HG03521 (cell line): Measurements from ENCODE around the gene FAM162B.
"Not testable (repeated sequence)": the region's sequence is repeated elsewhere in the genome, so short reads cannot be mapped to it uniquely, and the experiment has no call there.

Experiments used
- ATAC-seq: cut with Tn5 transposase; IDR thresholded peaks from one replicate; pipeline ENCODE4 v1.9.1; 2021; ENCODE audit warnings: mild to moderate bottlenecking, moderate library complexity; ENCODE audit not compliant: unreplicated experiment

Gene FAM162B

GRCh38 chr6:116764961-116765841, at the start of gene FAM162B:
Gene FAM162B, minus strand, starts transcription at chr6:116765719. Its CDS starts 143 bp downstream, at chr6:116765576.
- ATAC-seq, result peak; percentile 40

GRCh38 chr6:116812051-116812650, 46.6 kb upstream of the FAM162B start:
- ATAC-seq, result no peak

DNA sequence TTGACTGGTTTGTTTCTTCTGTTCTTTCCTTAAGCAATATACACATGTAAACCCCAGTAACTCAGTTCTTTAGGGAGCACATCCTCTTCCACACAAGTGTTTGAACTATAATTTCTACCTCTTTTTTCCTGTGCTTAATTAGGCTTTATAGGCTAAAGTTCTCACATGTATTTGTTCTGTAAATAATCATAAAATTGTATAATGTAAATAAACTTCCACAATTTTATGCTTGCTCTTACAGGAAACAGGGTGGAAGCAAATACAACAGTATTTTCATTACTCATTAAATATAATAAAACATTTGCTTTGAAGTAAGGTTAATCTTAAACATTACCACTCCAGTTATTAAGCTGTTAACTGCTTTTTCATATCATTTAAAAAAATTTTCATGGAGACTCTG, 36.5 kb upstream of the FAM162B start:
- ATAC-seq, result no peak

DNA sequence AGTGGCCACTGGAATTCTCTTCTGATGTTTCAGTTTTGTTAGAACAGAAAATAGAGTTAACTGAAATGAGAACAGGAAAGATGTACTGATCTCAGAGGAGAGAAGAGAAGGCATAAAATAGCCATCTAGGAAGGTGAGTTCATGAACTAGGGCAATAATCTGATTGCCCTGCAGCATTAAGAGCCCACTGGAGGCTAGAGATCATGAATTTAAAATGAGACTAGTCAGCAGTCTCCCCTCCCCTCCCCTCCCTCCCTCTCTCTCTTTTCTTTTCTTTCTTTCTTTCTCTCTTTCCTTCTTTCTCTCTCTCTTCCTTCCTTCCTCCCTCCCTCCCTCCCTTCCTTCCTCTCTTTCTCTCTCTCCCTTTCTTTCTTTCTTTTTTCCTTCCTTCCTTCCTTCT, 34.4 kb upstream of the FAM162B start:
- no peak for ATAC-seq

- ATAC-seq, result no peak
Observed at GRCh38 chr6:116797585-116797984, 32.1 kb upstream of the FAM162B start.

DNA sequence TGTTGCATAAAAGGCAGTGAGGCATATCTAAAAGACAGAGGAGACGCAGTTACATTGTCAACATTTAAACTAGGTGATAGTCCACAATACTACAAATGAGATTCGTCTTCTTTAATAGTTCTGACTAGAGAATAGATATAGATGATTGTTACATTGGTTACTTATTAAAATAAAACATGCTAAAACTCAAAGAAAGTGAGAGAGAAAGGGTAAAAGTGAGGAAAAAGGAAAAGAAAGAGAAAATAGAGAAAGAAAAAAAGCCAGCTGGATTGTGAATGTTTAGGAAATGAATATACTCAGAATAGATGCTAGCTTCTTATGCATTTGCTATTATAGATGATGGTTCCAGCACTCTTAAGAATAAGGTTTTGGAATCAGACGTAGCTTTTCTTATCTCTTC, 27.7 kb upstream of the FAM162B start:
- ATAC-seq, result no peak

DNA sequence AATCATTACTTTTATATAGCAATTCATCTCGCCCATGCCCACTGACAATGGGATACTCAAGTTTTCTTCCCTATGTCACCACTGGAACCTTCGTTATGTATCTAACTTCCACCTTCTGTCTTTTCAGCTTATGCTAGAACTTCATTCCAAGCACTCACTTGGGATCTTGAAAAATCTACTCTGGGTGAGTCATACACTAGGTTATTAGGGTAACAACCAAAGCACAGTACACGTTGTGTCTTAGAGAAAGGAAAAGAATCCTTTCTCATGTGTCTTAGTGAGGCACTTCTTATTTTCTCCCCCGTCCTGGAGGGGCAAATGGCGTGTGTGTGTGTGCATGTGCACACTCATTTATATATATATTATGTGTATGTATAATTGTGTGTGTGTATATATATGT, 18.3 kb upstream of the FAM162B start:
- no peak for ATAC-seq

GRCh38 chr6:116779573-116780164, 14.2 kb upstream of the FAM162B start:
- ATAC-seq, result no peak

DNA sequence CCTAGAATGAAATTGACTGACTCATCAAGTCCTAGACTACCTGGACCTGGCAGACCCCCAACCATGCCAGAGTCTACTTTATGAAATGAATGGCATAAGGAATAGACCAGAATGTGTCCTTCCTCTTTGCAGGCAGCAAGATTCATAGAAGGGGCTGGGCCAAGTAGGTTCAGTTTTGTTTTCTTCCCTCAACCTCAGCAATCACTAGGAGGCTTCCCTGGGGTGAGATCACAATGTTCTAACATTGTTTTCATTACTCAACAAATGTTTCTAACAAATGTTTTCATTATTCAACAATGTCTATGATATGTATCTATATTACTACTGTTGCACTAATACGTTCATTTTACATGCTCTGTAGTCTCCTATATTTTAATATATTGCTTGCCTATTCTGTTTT, 8.4 kb upstream of the FAM162B start:
- ATAC-seq, result no peak

DNA sequence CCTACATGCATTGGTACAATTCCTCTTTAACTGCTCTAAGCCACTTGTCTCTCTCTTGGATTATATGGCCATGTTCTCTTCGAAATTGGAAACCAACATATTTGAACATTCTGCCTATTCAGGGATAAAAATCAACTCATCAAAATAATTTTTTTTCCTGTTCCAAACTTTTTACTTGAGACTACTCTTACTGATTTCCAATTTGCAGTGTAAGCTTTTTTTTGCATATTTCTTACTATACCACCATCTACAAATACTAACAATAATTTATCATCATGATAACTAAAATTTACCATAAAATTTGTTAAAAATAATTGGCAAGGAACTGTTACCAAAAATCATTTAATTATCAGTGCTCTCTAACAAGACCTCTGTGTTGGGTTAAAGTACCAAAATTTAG, 6.9 kb upstream of the FAM162B start:
- no peak for ATAC-seq

DNA sequence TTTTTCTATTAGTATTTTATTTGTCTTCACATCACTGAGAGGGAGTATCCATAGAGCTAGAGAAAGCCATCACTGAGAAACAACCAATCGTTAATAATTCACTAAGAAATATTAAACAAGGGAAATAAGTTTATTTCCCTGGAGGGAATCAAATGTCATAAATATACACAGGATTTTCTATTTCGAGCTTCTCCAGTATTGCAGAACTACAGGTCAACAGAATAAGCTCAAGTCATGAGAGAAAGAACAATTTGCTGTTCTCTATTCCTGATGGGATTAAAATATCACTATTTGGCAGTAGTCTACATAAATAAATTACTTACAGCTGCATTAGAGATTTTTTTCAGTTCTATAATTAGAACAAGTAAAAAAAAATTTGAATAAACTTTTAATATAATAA, 2.2 kb upstream of the FAM162B start:
- no peak for ATAC-seq

DNA sequence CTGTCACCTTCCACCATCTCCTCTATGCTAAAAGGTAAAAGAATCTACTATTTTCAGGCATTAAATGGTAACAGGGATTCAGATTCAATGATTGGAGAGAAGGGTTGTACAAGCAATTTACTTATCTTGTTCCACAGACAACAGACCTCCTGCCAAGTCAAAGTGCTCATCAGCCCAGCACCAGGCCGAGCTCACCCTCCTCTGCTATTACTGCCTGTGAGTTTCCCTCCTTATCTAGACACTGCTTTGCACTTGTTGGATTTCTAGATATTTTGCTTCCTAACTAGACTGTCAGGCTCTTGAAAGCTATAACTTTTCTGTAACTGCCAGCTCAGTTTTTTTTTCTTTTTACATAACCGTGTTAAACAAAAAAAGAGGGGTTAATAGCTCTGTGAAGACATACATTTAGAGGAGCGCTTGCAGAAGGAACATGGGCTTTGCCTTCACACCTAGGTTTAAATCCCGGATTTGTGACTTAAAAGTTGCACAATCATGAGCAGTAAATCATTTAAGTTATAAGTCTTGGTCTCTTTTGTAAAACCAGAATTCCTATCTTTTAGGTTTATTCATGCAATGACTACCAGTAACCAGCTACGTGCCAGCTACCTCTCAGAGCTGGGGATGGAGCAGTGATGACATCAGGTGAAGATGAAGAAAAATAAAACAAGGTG, 1.1 kb upstream of the FAM162B start:
- ATAC-seq, result no peak

DNA sequence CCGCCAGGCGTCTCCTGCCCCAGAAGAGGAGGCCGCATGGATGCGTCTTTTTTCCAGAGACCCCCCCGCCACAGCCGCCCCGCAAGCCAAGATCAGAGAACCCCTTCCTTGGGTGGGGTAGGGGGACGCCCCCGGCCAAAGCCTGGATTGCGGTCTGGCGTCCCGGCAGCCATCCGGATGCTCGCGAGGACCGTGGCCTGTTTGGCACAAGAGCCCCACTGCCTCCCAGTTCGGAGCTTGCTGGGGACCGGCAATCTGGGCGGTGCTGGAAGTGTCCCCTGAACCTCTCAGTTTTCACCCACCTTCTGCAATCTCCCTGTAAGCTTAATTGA, 924 bp downstream of the FAM162B start:
- ATAC-seq, result no peak

GRCh38 chr6:116763906-116764628, 1.5 kb downstream of the FAM162B start:
- no peak for ATAC-seq

GRCh38 chr6:116763048-116763447, 2.5 kb downstream of the FAM162B start:
- ATAC-seq, result no peak

DNA sequence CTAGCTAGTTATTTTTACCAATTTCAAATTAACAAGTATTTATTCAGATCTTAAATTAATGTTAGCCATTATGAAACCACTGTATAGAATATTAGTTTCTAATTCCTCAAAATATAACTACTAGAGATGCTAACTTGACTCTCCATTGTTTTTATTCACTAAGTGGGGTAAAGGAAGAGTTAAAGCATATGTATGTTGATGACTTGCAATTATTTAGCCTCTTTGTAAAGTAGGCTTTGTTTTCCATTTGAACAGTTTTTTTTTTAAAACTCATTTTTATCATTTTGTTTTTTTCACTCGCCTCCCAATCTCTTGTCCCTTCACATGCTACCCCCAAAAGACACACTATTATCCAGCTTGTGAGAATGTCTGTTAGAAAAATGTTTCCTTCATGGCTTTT, 3.3 kb downstream of the FAM162B start:
- ATAC-seq, result no peak

GRCh38 chr6:116761779-116762178, 3.7 kb downstream of the FAM162B start:
- ATAC-seq, result no peak

DNA sequence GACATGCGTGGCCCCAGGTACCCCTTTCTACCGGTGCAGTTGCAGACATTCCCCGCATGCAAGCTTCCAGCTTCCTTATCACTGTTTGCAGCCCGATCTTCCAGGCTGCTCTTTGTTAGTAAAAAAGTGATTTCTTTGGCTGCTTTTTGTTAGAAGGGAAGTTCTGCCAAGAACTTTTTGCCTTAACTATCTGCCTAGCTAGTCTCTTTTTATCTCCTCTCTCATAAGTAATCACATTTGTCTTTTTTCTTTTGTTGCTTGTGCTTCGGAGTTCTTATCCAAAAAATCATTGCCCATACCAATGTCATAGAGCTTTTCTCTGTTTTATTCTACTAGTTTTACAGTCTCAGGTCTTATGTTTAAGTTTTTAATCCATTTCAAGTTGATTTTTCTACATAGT, 20.3 kb downstream of the FAM162B start:
- no peak for ATAC-seq

DNA sequence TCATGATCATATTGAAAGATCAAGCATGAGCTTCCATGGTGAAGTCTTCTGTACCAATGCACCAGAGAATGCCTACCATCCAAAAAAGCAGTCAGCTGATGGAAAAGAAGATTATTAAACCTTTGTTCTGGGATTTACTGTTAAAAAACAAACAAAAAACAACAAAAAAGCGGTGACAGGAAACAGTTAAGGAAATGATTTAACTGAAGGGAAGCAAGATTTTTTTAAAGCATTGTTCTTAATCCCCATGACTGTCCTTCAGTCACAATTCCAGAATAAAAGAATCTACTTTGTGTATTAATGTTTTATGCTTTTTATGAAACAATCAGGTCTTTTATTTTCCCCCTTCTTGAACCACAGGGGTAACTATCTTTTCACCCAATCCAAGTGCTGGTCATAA, 23.9 kb downstream of the FAM162B start:
- ATAC-seq, result no peak

DNA sequence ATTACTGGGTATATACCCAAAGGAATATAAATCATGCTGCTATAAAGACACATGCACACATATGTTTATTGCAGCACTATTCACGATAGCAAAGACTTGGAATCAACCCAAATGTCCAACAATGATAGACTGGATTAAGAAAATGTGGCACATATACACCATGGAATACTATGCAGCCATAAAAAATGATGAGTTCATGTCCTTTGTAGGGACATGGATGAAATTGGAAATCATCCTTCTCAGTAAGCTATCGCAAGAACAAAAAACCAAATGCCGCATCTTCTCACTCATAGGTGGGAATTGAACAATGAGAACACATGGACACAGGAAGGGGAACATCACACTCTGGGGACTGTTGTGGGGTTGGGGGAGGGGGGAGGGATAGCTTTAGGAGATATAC, 25.0 kb downstream of the FAM162B start:
- not testable (repeated sequence) for ATAC-seq

- no peak for ATAC-seq
Observed at GRCh38 chr6:116737004-116737403, 28.5 kb downstream of the FAM162B start.
